Mononuclear cell (primary cell): Measurements from ENCODE around the gene FKBP1A. TPM values are rescaled to one million over a fixed set of nuclear protein-coding genes. Genes with fewer than 3 reads are reported as not detected.
A peak's percentile ranks its signal among the peaks of the same experiment; 100 is the strongest.

ENCODE experiments used
- H3K27me3 ChIP-seq: 2 replicates; pipeline ENCODE4 v1.6.0; 2011; ENCODE audit warnings: low read length, control low read depth; ENCODE audit not compliant: insufficient read depth
- H3K4me1 ChIP-seq: 2 replicates; pipeline ENCODE4 v1.5.1; 2011; ENCODE audit warnings: mild to moderate bottlenecking, low read length, control low read depth; ENCODE audit not compliant: insufficient read depth
- H3K4me3 ChIP-seq: 2 replicates; pipeline ENCODE4 v1.5.1; 2011; ENCODE audit warnings: mild to moderate bottlenecking, low read length, moderate library complexity
- H3K9me3 ChIP-seq: 2 replicates; pipeline ENCODE4 v1.5.1; 2011; ENCODE audit warnings: low read depth, mild to moderate bottlenecking, control low read depth, low read length
- total RNA-seq: library from RNA; depleted of rRNA; stranded (reverse); fragments of >200 nt; gene quantifications from one replicate; pipeline ENCODE4 v1.2.3, GENCODE V29; 2012

Gene FKBP1A
- total RNA-seq: 102 TPM

GRCh38 chr20:1392693-1393506 lies at the start of gene FKBP1A:
TSS of gene FKBP1A (minus strand) at chr20:1393054. CDS start at chr20:1392998, 56 bp downstream.
- Histone ChIP-seq H3K4me1 (peaks cover 66% of the 10 kb centered on the region), H3K27me3 (no peaks in the 10 kb centered on the region), H3K9me3 (no peaks in the 10 kb centered on the region), H3K4me3 (peak within 1 kb of the TSS; percentile 81)

GRCh38 chr20:1442304-1442703 lies 49.5 kb upstream of the FKBP1A start:
- Histone ChIP-seq H3K4me3 (no peak overlapping the region), H3K9me3 (no peaks in the 10 kb centered on the region), H3K4me1 (peaks cover 3% of the 10 kb centered on the region), H3K27me3 (no peaks in the 10 kb centered on the region)

GRCh38 chr20:1441133-1441532 lies 48.3 kb upstream of the FKBP1A start:
- no peak overlapping the region for H3K4me3 ChIP-seq
- H3K27me3 ChIP-seq: no peaks in the 10 kb centered on the region
- peaks cover 3% of the 10 kb centered on the region for H3K4me1 ChIP-seq
- H3K9me3 ChIP-seq: no peaks in the 10 kb centered on the region

GRCh38 chr20:1440024-1440423 lies 47.2 kb upstream of the FKBP1A start:
- Histone ChIP-seq H3K9me3 (no peaks in the 10 kb centered on the region), H3K4me1 (peaks cover 7% of the 10 kb centered on the region), H3K27me3 (no peaks in the 10 kb centered on the region), H3K4me3 (no peak overlapping the region)

GRCh38 chr20:1438361-1438760 lies 45.5 kb upstream of the FKBP1A start:
- no peaks in the 10 kb centered on the region for H3K9me3 ChIP-seq
- no peak overlapping the region for H3K4me3 ChIP-seq
- H3K4me1 ChIP-seq: peaks cover 23% of the 10 kb centered on the region
- H3K27me3 ChIP-seq: no peaks in the 10 kb centered on the region

- Histone ChIP-seq H3K9me3 (no peaks in the 10 kb centered on the region), H3K27me3 (peaks cover 2% of the 10 kb centered on the region), H3K4me1 (peaks cover 23% of the 10 kb centered on the region), H3K4me3 (no peak overlapping the region)
Observed at GRCh38 chr20:1437235-1437904, 44.5 kb upstream of the FKBP1A start.

- Histone ChIP-seq H3K4me1 (peaks cover 23% of the 10 kb centered on the region), H3K4me3 (no peak overlapping the region), H3K9me3 (no peaks in the 10 kb centered on the region), H3K27me3 (peaks cover 2% of the 10 kb centered on the region)
Observed at GRCh38 chr20:1436263-1436662, 43.4 kb upstream of the FKBP1A start.

GRCh38 chr20:1435337-1435699 lies 42.5 kb upstream of the FKBP1A start:
- H3K9me3 ChIP-seq: no peaks in the 10 kb centered on the region
- H3K27me3 ChIP-seq: peaks cover 6% of the 10 kb centered on the region
- H3K4me1 ChIP-seq: peaks cover 23% of the 10 kb centered on the region
- H3K4me3 ChIP-seq: no peak overlapping the region

- peaks cover 6% of the 10 kb centered on the region for H3K27me3 ChIP-seq
- H3K9me3 ChIP-seq: no peaks in the 10 kb centered on the region
- H3K4me1 ChIP-seq: peaks cover 23% of the 10 kb centered on the region
- no peak overlapping the region for H3K4me3 ChIP-seq
Observed at GRCh38 chr20:1434571-1435336, 41.9 kb upstream of the FKBP1A start.

- no peaks in the 10 kb centered on the region for H3K9me3 ChIP-seq
- H3K27me3 ChIP-seq: peaks cover 6% of the 10 kb centered on the region
- H3K4me3 ChIP-seq: no peak overlapping the region
- peaks cover 20% of the 10 kb centered on the region for H3K4me1 ChIP-seq
Observed at GRCh38 chr20:1431158-1431557, 38.3 kb upstream of the FKBP1A start.

GRCh38 chr20:1430004-1430451 lies 37.2 kb upstream of the FKBP1A start:
- H3K27me3 ChIP-seq: peaks cover 6% of the 10 kb centered on the region
- no peaks in the 10 kb centered on the region for H3K9me3 ChIP-seq
- H3K4me1 ChIP-seq: peaks cover 15% of the 10 kb centered on the region
- H3K4me3 ChIP-seq: no peak overlapping the region

GRCh38 chr20:1429143-1429728 lies 36.4 kb upstream of the FKBP1A start:
- Histone ChIP-seq H3K27me3 (peaks cover 6% of the 10 kb centered on the region), H3K4me1 (peaks cover 8% of the 10 kb centered on the region), H3K9me3 (no peaks in the 10 kb centered on the region), H3K4me3 (no peak overlapping the region)

GRCh38 chr20:1427457-1428054 lies 34.7 kb upstream of the FKBP1A start:
- H3K4me1 ChIP-seq: peaks cover 4% of the 10 kb centered on the region
- H3K9me3 ChIP-seq: no peaks in the 10 kb centered on the region
- H3K27me3 ChIP-seq: peaks cover 4% of the 10 kb centered on the region
- H3K4me3 ChIP-seq: no peak overlapping the region

- Histone ChIP-seq H3K4me1 (peaks cover 4% of the 10 kb centered on the region), H3K9me3 (peaks cover under 1% of the 10 kb centered on the region), H3K27me3 (peaks cover 4% of the 10 kb centered on the region)
Observed at GRCh38 chr20:1426231-1426849, 33.5 kb upstream of the FKBP1A start.

More at GRCh38 chr20:1426231-1426849, 33.5 kb upstream of the FKBP1A start:
- no peak overlapping the region for H3K4me3 ChIP-seq
